GM12878 (cell line): Measurements from ENCODE around the gene DQX1. TPM values are rescaled to one million over a fixed set of nuclear protein-coding genes. Genes with fewer than 3 reads are reported as not detected.

Experiments used
- CTCF ChIP-seq, 3 experiments: IDR thresholded peaks in 2 of 3; conservative IDR thresholded peaks in 1 of 3; 2 replicates each; pipeline ENCODE4 v1.5.1; 2011; ENCODE audit warnings: low read depth in 3 of 3, low read length in 3 of 3, mild to moderate bottlenecking in 3 of 3, control low read depth in 2 of 3, moderate library complexity in 2 of 3, inconsistent platforms in 1 of 3, mixed read lengths in 1 of 3; ENCODE audit not compliant: control insufficient read depth in 2 of 3, insufficient read depth in 1 of 3; ENCODE audit errors: extremely low read depth in 1 of 3
- FOXM1 ChIP-seq: IDR thresholded peaks from 2 replicates; pipeline ENCODE4 v1.6.1; 2012; ENCODE audit warnings: low read depth, mild to moderate bottlenecking, inconsistent platforms, low read length, moderate library complexity
- HCFC1 ChIP-seq: fragments of 150-350 bp; IDR thresholded peaks from 2 replicates; pipeline ENCODE4 v1.6.1; 2014; ENCODE audit warnings: low read length
- HDAC6 ChIP-seq: fragments of 200-600 bp; sonication (generic); IDR thresholded peaks from one replicate; pipeline ENCODE4 v1.8.0; 2017; ENCODE audit warnings: antibody characterized with exemption; ENCODE audit not compliant: unreplicated experiment
- IKZF2 ChIP-seq, 2 experiments: fragments of 450-650 bp; IDR thresholded peaks; 2 replicates each; pipeline ENCODE4 v1.6.1; 2017; ENCODE audit warnings: mild to moderate bottlenecking in 2 of 2, moderate library complexity in 2 of 2
- LARP7 ChIP-seq: fragments of 450-650 bp; IDR thresholded peaks from 2 replicates; pipeline ENCODE4 v1.6.1; 2017; ENCODE audit warnings: mild to moderate bottlenecking
- NBN ChIP-seq: fragments of 450-650 bp; IDR thresholded peaks from 2 replicates; pipeline ENCODE4 v1.6.1; 2016
- NFYA ChIP-seq: IDR thresholded peaks from 2 replicates; pipeline ENCODE4 v1.6.1; 2011; ENCODE audit warnings: low read depth, mild to moderate bottlenecking, low read length, improper control_type of control experiment, borderline replicate concordance
- NR2F1 ChIP-seq: fragments of 450-650 bp; conservative IDR thresholded peaks from 2 replicates; pipeline ENCODE4 v1.6.1; 2017; ENCODE audit warnings: mild to moderate bottlenecking
- RELB ChIP-seq: fragments of 450-650 bp; IDR thresholded peaks from 2 replicates; pipeline ENCODE4 v1.6.1; 2017; ENCODE audit warnings: low read depth, mild to moderate bottlenecking, moderate library complexity
- RUNX3 ChIP-seq: IDR thresholded peaks from 2 replicates; pipeline ENCODE4 v1.6.1; 2012; ENCODE audit warnings: low read length, inconsistent platforms
- WRNIP1 ChIP-seq: IDR thresholded peaks from 2 replicates; pipeline ENCODE4 v1.6.1; 2011; ENCODE audit warnings: low read depth, low read length, improper control_type of control experiment, borderline replicate concordance
- polyA plus RNA-seq, 11 experiments: library from polyadenylated mRNA; depleted of rRNA in 4 of 11; unstranded in 6 of 11; stranded (reverse) in 5 of 11; fragments of >200 nt; fragmentation: Nextera tagmentation in 4 of 11; fragmentation: Illumina TruSeq in 1 of 11; extraction: Ambion mirVana in 4 of 11; extraction: Trizol in 1 of 11; gene quantifications; 1 replicate in 1 of 11; 2 replicates in 10 of 11; pipeline versions ENCODE4 v1.2.1 to v1.2.3, GENCODE V29; 2011 to 2016; ENCODE audit warnings: inconsistent platforms in 2 of 11, missing spikeins in 2 of 11, low read depth in 1 of 11
- total RNA-seq, 4 experiments: library from RNA; depleted of rRNA in 3 of 4; stranded (reverse); fragments of >200 nt in 3 of 4; fragmentation: Illumina TruSeq in 1 of 4; extraction: Trizol in 1 of 4; gene quantifications; 2 replicates each; pipeline versions ENCODE4 v1.2.1 to v1.2.3, GENCODE V29; 2013 to 2021
- TF ChIP-seq, protein P1 (sequence below): fragments of 450-650 bp; IDR thresholded peaks from 2 replicates; pipeline ENCODE4 v1.6.1; 2017; ENCODE audit warnings: mild to moderate bottlenecking, low read depth, inconsistent platforms; ENCODE audit not compliant: poor library complexity, severe bottlenecking
- TF ChIP-seq, protein P2 (sequence below): fragments of 450-650 bp; IDR thresholded peaks from 2 replicates; pipeline ENCODE4 v1.6.1; 2017; ENCODE audit warnings: mild to moderate bottlenecking
- TF ChIP-seq, protein P3 (sequence below): IDR thresholded peaks from 2 replicates; pipeline ENCODE4 v1.6.1; 2011; ENCODE audit warnings: low read depth, low read length, improper control_type of control experiment, borderline replicate concordance

Gene DQX1
- total and polyA plus RNA-seq, 10 of the 15 experiments (the other 5 are each of a cell fraction or from before 2014, with no cell fraction given), result 0.34 to 2.1 (median 0.86) TPM

DNA sequence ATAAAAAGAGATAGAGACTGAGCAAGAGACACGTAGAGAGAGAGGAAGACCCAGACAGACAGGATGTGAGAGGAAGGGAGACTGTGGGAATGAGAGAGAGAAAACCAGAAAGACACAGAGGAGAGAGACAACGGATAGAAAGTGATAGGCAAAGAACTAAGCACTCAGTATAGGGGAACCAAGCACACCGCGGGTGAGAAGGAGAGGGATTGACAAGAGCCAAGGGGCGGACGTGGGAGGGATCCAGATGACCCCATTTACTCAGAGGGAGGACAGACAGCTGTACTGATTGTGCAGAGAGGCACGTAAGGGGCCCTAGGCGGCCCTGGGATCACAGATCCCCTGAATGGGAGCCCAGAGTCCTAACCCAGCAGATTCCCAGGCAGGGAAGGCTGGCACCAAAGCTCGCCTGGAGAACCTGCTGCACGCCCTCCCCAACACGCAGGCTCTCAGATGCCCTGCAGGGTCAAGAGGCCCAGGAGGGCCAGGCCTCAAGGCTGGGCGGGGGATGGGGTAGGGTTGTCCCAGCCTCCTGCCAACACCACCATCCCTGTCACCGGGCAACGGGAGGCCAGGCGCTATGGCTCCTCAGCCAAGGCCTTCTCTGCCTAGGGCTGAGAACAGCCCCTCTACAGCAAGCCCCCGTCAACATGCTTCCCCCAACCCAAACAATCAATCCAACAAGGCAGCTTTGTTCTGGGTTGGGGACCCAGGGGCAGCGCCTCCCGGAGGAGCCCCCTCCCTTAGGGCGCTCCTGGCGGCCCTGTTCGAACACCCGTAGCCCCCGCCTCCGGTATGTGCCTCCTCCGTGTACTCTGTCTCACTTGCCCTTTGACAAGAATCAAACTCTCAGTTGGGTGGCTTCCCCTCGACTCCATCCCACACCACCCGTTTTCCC is 27.1 kb upstream of the DQX1 start (continued):
- TF ChIP-seq WRNIP1 (peak; percentile 73; the same call in 1 of the 2 replicates), NR2F1 (peak; percentile 73; the same call in 1 of the 2 replicates), CTCF (IDR thresholded peaks at IDR 0.05 in 2 of 3, conservative IDR thresholded peaks at IDR 0.05 in 1 of 3; ENCODE audit: control insufficient read depth in 2 of 3, extremely low read depth in 1 of 3, insufficient read depth in 1 of 3, low read depth in 3 of 3, low read length in 3 of 3) (no peak), RUNX3 (no peak), IKZF2 (IDR thresholded peaks at IDR 0.05) (peak in 1 of 2 experiments; percentile 61; a peak in 1 of 4 replicates), HDAC6 (no peak), FOXM1 (no peak), HCFC1 (no peak), LARP7 (peak; percentile 45; the same call in 1 of the 2 replicates), RELB (peak; percentile 12), NBN (peak; percentile 91), NFYA (no peak)
- TF ChIP-seq, protein P1, sequence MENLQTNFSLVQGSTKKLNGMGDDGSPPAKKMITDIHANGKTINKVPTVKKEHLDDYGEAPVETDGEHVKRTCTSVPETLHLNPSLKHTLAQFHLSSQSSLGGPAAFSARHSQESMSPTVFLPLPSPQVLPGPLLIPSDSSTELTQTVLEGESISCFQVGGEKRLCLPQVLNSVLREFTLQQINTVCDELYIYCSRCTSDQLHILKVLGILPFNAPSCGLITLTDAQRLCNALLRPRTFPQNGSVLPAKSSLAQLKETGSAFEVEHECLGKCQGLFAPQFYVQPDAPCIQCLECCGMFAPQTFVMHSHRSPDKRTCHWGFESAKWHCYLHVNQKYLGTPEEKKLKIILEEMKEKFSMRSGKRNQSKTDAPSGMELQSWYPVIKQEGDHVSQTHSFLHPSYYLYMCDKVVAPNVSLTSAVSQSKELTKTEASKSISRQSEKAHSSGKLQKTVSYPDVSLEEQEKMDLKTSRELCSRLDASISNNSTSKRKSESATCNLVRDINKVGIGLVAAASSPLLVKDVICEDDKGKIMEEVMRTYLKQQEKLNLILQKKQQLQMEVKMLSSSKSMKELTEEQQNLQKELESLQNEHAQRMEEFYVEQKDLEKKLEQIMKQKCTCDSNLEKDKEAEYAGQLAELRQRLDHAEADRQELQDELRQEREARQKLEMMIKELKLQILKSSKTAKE, result peak; percentile 39
- TF ChIP-seq, protein P2, sequence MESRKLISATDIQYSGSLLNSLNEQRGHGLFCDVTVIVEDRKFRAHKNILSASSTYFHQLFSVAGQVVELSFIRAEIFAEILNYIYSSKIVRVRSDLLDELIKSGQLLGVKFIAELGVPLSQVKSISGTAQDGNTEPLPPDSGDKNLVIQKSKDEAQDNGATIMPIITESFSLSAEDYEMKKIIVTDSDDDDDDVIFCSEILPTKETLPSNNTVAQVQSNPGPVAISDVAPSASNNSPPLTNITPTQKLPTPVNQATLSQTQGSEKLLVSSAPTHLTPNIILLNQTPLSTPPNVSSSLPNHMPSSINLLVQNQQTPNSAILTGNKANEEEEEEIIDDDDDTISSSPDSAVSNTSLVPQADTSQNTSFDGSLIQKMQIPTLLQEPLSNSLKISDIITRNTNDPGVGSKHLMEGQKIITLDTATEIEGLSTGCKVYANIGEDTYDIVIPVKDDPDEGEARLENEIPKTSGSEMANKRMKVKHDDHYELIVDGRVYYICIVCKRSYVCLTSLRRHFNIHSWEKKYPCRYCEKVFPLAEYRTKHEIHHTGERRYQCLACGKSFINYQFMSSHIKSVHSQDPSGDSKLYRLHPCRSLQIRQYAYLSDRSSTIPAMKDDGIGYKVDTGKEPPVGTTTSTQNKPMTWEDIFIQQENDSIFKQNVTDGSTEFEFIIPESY, result peak; percentile 89
- TF ChIP-seq, protein P3, sequence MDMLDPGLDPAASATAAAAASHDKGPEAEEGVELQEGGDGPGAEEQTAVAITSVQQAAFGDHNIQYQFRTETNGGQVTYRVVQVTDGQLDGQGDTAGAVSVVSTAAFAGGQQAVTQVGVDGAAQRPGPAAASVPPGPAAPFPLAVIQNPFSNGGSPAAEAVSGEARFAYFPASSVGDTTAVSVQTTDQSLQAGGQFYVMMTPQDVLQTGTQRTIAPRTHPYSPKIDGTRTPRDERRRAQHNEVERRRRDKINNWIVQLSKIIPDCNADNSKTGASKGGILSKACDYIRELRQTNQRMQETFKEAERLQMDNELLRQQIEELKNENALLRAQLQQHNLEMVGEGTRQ, result no peak
